Lung (tissue), 12 donors: ENCODE measurements around the gene MMAB. TPM values are rescaled to one million over a fixed set of nuclear protein-coding genes. Genes with fewer than 3 reads are reported as not detected.
A peak's percentile ranks its signal among the peaks of the same experiment; 100 is the strongest.

Source experiments
- ATAC-seq: fragments of 200-7000 bp; cut with Tn5 transposase; one replicate; pipeline ENCODE4 v1.9.1; 2020; ENCODE audit warnings: moderate number of reproducible peaks; ENCODE audit not compliant: insufficient read depth, low FRiP score
- DNase-seq, 3 donors: peaks; one replicate each; pipeline ENCODE4 v3.0.0-alpha.2; 2013 to 2017
- H3K27ac ChIP-seq, 2 donors: one replicate each; pipeline ENCODE4 v1.5.1; 2013; ENCODE audit warnings: mild to moderate bottlenecking in 2 of 2, moderate library complexity in 2 of 2, control low read depth in 1 of 2, inconsistent platforms in 1 of 2, low read depth in 1 of 2, low read length in 1 of 2
- H3K27me3 ChIP-seq, 3 donors: one replicate each; pipeline ENCODE4 v1.5.1; 2013; ENCODE audit warnings: low read length in 2 of 3; ENCODE audit not compliant: control insufficient read depth in 3 of 3, insufficient read depth in 3 of 3
- H3K36me3 ChIP-seq, 4 donors: one replicate each; pipeline ENCODE4 v1.5.1; 2013; ENCODE audit warnings: low read length in 4 of 4, mild to moderate bottlenecking in 1 of 4, moderate library complexity in 1 of 4; ENCODE audit not compliant: control insufficient read depth in 4 of 4, insufficient read depth in 4 of 4
- H3K4me1 ChIP-seq, 5 donors: one replicate each; pipeline ENCODE4 v1.5.1; 2013; ENCODE audit warnings: low read length in 5 of 5, mild to moderate bottlenecking in 2 of 5, moderate library complexity in 1 of 5; ENCODE audit not compliant: control insufficient read depth in 5 of 5, insufficient read depth in 5 of 5
- H3K4me3 ChIP-seq: one replicate; pipeline ENCODE4 v1.5.1; 2013; ENCODE audit warnings: mild to moderate bottlenecking, control low read depth, moderate library complexity
- H3K9ac ChIP-seq, 2 donors: one replicate each; pipeline ENCODE4 v1.5.1; 2013; ENCODE audit warnings: low read length in 2 of 2, control low read depth in 1 of 2; ENCODE audit not compliant: insufficient read depth in 1 of 2
- H3K9me3 ChIP-seq, 4 donors: one replicate each; pipeline ENCODE4 v1.5.1; 2013; ENCODE audit warnings: low read length in 3 of 4, mild to moderate bottlenecking in 1 of 4, moderate library complexity in 1 of 4; ENCODE audit not compliant: control insufficient read depth in 4 of 4, insufficient read depth in 3 of 4
- CTCF ChIP-seq: IDR thresholded peaks from 2 replicates; pipeline ENCODE4 v1.5.1; 2012; ENCODE audit warnings: mild to moderate bottlenecking; ENCODE audit errors: control extremely low read depth, extremely low read depth
- WGBS, 2 donors: extraction: QIAGEN DNeasy Blood & Tissue Kit; methylation state at CpG; one replicate each; pipeline ENCODE4 v1.1.7; 2013; 5-methylcytosine and 5-hydroxymethylcytosine counted together
- polyA plus RNA-seq, 2 donors: library from polyadenylated mRNA; stranded (reverse); fragments of 200-250 nt; gene quantifications; one replicate each; pipeline ENCODE4 v1.2.1, GENCODE V29; 2013
- total RNA-seq, 2 donors: library from RNA; depleted of rRNA in 1 of 2; stranded (reverse); fragments of >200 nt in 1 of 2; gene quantifications; one replicate each; pipeline ENCODE4 v1.2.1, GENCODE V29; 2014 to 2021
- donor health status: control.
- donor health status: control.
- donor health status: Bipolar disorder and iron deficiency.
- donor health status: healthy.
- donor health status: DM: yes; HTN: yes; CAD: no.

The MMAB gene
- total and polyA plus RNA-seq, 4 donors = 23.8 to 90.2 (median 77.9) TPM

- no peak overlapping the region for H3K9ac ChIP-seq
- WGBS, 2 donors = 83 to 84% methylated on average over 16 of the region's 16 CpGs
- no peak overlapping the region for H3K27ac ChIP-seq
- no peak for TF ChIP-seq CTCF
- H3K27me3 ChIP-seq = no peaks in the 10 kb centered on the region
- peaks cover 0 to 30% (median 9%) of the 10 kb centered on the region in 4 donors for H3K36me3 ChIP-seq
- ATAC-seq = no peak
- H3K9me3 ChIP-seq = no peaks in the 10 kb centered on the region
- no peak overlapping the region for H3K4me3 ChIP-seq
- H3K4me1 ChIP-seq = peaks cover 0 to 6% (median 0%) of the 10 kb centered on the region in 5 donors
- peak in 2 of 3 donors; percentile 35 to 45 for DNase-seq
These were observed 35.0 kb downstream of the MMAB start for GRCh38 chr12:109538191-109538863.

- 90 to 95% methylated on average over 8 of the region's 8 CpGs for WGBS, 2 donors
- Histone ChIP-seq H3K27ac (no peak overlapping the region), H3K36me3 (peaks cover 0 to 38% (median 11%) of the 10 kb centered on the region in 4 donors)
These were observed 36.2 kb downstream of the MMAB start for GRCh38 chr12:109537136-109537535.

GRCh38 chr12:109535863-109536250 is 37.4 kb downstream of the MMAB start:
- 90 to 92% methylated on average over 5 of the region's 5 CpGs for WGBS, 2 donors
- H3K4me1 ChIP-seq = peaks cover 0 to 6% (median 0%) of the 10 kb centered on the region in 5 donors
- H3K4me3 ChIP-seq = no peak overlapping the region
- no peak for TF ChIP-seq CTCF
- no peak overlapping the region for H3K9ac ChIP-seq
- no peaks in the 10 kb centered on the region for H3K27me3 ChIP-seq
- DNase-seq = no peak
- ATAC-seq = no peak
- H3K27ac ChIP-seq = no peak overlapping the region
- no peaks in the 10 kb centered on the region for H3K9me3 ChIP-seq
- H3K36me3 ChIP-seq = peaks cover 3 to 43% (median 17%) of the 10 kb centered on the region in 4 donors

More at GRCh38 chr12:109537136-109537535, 36.2 kb downstream of the MMAB start:
- no peak overlapping the region for H3K9ac ChIP-seq
- ATAC-seq = no peak
- H3K9me3 ChIP-seq = no peaks in the 10 kb centered on the region
- H3K4me3 ChIP-seq = no peak overlapping the region
- DNase-seq = no peak
- H3K4me1 ChIP-seq = peaks cover 0 to 6% (median 0%) of the 10 kb centered on the region in 5 donors
- H3K27me3 ChIP-seq = no peaks in the 10 kb centered on the region
- TF ChIP-seq CTCF = no peak
